HFFc6 (cell line): ENCODE data around the gene DDIAS. TPM values are rescaled to one million over a fixed set of nuclear protein-coding genes. Genes with fewer than 3 reads are reported as not detected.
A peak's percentile ranks its signal among the peaks of the same experiment; 100 is the strongest.
"Not testable (repeated sequence)": the region's sequence is repeated elsewhere in the genome, so short reads cannot be mapped to it uniquely, and the experiment has no call there.

Experiments
- DNase-seq: peaks from one replicate; pipeline ENCODE4 v3.0.0-alpha.2; 2018
- H3K27ac Mint-ChIP-seq: 2 replicates; pipeline ENCODE4 v1.8.0; 2020; ENCODE audit warnings: mild to moderate bottlenecking, mixed read lengths
- H3K27me3 Mint-ChIP-seq: 2 replicates; pipeline ENCODE4 v1.8.0; 2021; ENCODE audit warnings: mild to moderate bottlenecking, moderate library complexity, mixed read lengths; ENCODE audit not compliant: insufficient read depth
- H3K36me3 Mint-ChIP-seq: 2 replicates; pipeline ENCODE4 v1.8.0; 2021; ENCODE audit warnings: low read depth, mixed read lengths
- H3K4me1 Mint-ChIP-seq: 2 replicates; pipeline ENCODE4 v1.8.0; 2020; ENCODE audit warnings: low read depth, mixed read lengths
- H3K4me3 Mint-ChIP-seq: 2 replicates; pipeline ENCODE4 v1.8.0; 2020; ENCODE audit warnings: mild to moderate bottlenecking, moderate library complexity, mixed read lengths
- H3K9me3 Mint-ChIP-seq: 2 replicates; pipeline ENCODE4 v1.8.0; 2020; ENCODE audit warnings: mild to moderate bottlenecking, mixed read lengths
- CTCF ChIP-seq: fragments of 200-600 bp; sonication (generic); IDR thresholded peaks from 2 replicates; pipeline ENCODE4 v1.5.0; 2021; ENCODE audit warnings: antibody characterized with exemption, mild to moderate bottlenecking
- total RNA-seq, 6 experiments: library from RNA; stranded (reverse); fragmentation: NEBNext Ultra II Directional; extraction: Animal tissue kit (Norgen Biotek cat#: 25700); gene quantifications; 2 replicates in 1 of 6; 3 replicates in 5 of 6; pipeline ENCODE4 v1.2.3, GENCODE V29; 2021

DDIAS gene
- total RNA-seq, 6 experiments from 2014 or later: 4.7 to 9.7 (median 8.4) TPM

GRCh38 chr11:82908311-82908710 is 6.8 kb downstream of the DDIAS start:
- peak overlapping the region; percentile 48 for H3K27ac Mint-ChIP-seq
- TF ChIP-seq CTCF: no peak

GRCh38 chr11:82909015-82909640 is 7.6 kb downstream of the DDIAS start:
- Mint-ChIP-seq H3K27me3 (no peaks in the 10 kb centered on the region), H3K36me3 (peaks cover 10% of the 10 kb centered on the region), H3K9me3 (no peaks in the 10 kb centered on the region), H3K4me1 (peaks cover 29% of the 10 kb centered on the region), H3K4me3 (no peak overlapping the region), H3K27ac (peak overlapping the region; percentile 48; the same call in 1 of the 2 replicates)
- no peak for DNase-seq
- TF ChIP-seq CTCF: no peak

More at GRCh38 chr11:82908311-82908710, 6.8 kb downstream of the DDIAS start:
- Mint-ChIP-seq H3K9me3 (no peaks in the 10 kb centered on the region), H3K4me1 (peaks cover 33% of the 10 kb centered on the region), H3K4me3 (no peak overlapping the region), H3K36me3 (peaks cover 10% of the 10 kb centered on the region), H3K27me3 (no peaks in the 10 kb centered on the region)
- DNase-seq: no peak

- H3K4me3 Mint-ChIP-seq, DNase-seq, H3K27me3 Mint-ChIP-seq, H3K27ac Mint-ChIP-seq, H3K9me3 Mint-ChIP-seq: not testable (repeated sequence)
- Mint-ChIP-seq H3K4me1 (peaks cover 30% of the 10 kb centered on the region), H3K36me3 (peaks cover 19% of the 10 kb centered on the region)
Measured at GRCh38 chr11:82919786-82920185, 18.2 kb downstream of the DDIAS start.

- peaks cover 19% of the 10 kb centered on the region for H3K36me3 Mint-ChIP-seq
- H3K4me3 Mint-ChIP-seq, H3K9me3 Mint-ChIP-seq, H3K27me3 Mint-ChIP-seq, DNase-seq, H3K27ac Mint-ChIP-seq: not testable (repeated sequence)
- peaks cover 30% of the 10 kb centered on the region for H3K4me1 Mint-ChIP-seq
Measured at GRCh38 chr11:82920227-82920626, 18.7 kb downstream of the DDIAS start.

GRCh38 chr11:82922396-82923173 is 21.0 kb downstream of the DDIAS start:
- DNase-seq: peak; percentile 10
- Mint-ChIP-seq H3K27ac (peak overlapping the region; percentile 56), H3K4me3 (peak overlapping the region; percentile 29; the same call in 1 of the 2 replicates), H3K36me3 (peaks cover 19% of the 10 kb centered on the region), H3K4me1 (peaks cover 30% of the 10 kb centered on the region)
- H3K27me3 Mint-ChIP-seq, H3K9me3 Mint-ChIP-seq: not testable (repeated sequence)

GRCh38 chr11:82924522-82925224 is 23.1 kb downstream of the DDIAS start:
- Mint-ChIP-seq H3K27me3 (no peaks in the 10 kb centered on the region), H3K4me3 (no peak overlapping the region), H3K27ac (no peak overlapping the region), H3K9me3 (no peaks in the 10 kb centered on the region), H3K4me1 (peaks cover 30% of the 10 kb centered on the region), H3K36me3 (peaks cover 7% of the 10 kb centered on the region)
- DNase-seq: no peak
- no peak for TF ChIP-seq CTCF
